ENCODE results near the gene PKN3.

The PKN3 gene

GRCh38 chr9:128747241-128747640 is 44.9 kb downstream of the PKN3 start:
- TF ChIP-seq CTCF (conservative IDR thresholded peaks at IDR 0.05; ENCODE audit: control insufficient read depth, insufficient read depth, low read depth, low read length) = no peak
- H3K4me3 ChIP-seq (ENCODE audit: control insufficient read depth, low read depth, low read length) = no peak overlapping the region
- DNase-seq (ENCODE audit: low read depth) = no peak

- no peak for TF ChIP-seq CTCF (conservative IDR thresholded peaks at IDR 0.05; ENCODE audit: control insufficient read depth, insufficient read depth, low read depth, low read length)
- H3K4me3 ChIP-seq (ENCODE audit: control insufficient read depth, low read depth, low read length) = no peak overlapping the region
- DNase-seq (ENCODE audit: low read depth) = no peak
Measured at GRCh38 chr9:128750926-128751595, 48.8 kb downstream of the PKN3 start.

- no peak for DNase-seq (ENCODE audit: low read depth)
- no peak overlapping the region for H3K4me3 ChIP-seq (ENCODE audit: control insufficient read depth, low read depth, low read length)
- no peak for TF ChIP-seq CTCF (conservative IDR thresholded peaks at IDR 0.05; ENCODE audit: control insufficient read depth, insufficient read depth, low read depth, low read length)
Measured at GRCh38 chr9:128753627-128754026, 51.3 kb downstream of the PKN3 start.

GRCh38 chr9:128757602-128758001 is 55.3 kb downstream of the PKN3 start:
- no peak for DNase-seq (ENCODE audit: low read depth)
- TF ChIP-seq CTCF (conservative IDR thresholded peaks at IDR 0.05; ENCODE audit: control insufficient read depth, insufficient read depth, low read depth, low read length) = no peak
- H3K4me3 ChIP-seq (ENCODE audit: control insufficient read depth, low read depth, low read length) = no peak overlapping the region

- no peak overlapping the region for H3K4me3 ChIP-seq (ENCODE audit: control insufficient read depth, low read depth, low read length)
- DNase-seq (ENCODE audit: low read depth) = peak; percentile 8
- TF ChIP-seq CTCF (conservative IDR thresholded peaks at IDR 0.05; ENCODE audit: control insufficient read depth, insufficient read depth, low read depth, low read length) = no peak
Measured at GRCh38 chr9:128762671-128763449, 60.6 kb downstream of the PKN3 start.

- no peak for DNase-seq (ENCODE audit: low read depth)
- TF ChIP-seq CTCF (conservative IDR thresholded peaks at IDR 0.05; ENCODE audit: control insufficient read depth, insufficient read depth, low read depth, low read length) = no peak
- H3K4me3 ChIP-seq (ENCODE audit: control insufficient read depth, low read depth, low read length) = no peak overlapping the region
Measured at GRCh38 chr9:128764361-128764760, 62.1 kb downstream of the PKN3 start.

Measured in fibroblast of mammary gland (primary cell).